GM21528 (cell line): Measurements from ENCODE around the gene ACYP2.
A peak's percentile ranks its signal among the peaks of the same experiment; 100 is the strongest.
"Not testable (repeated sequence)": the region's sequence is repeated elsewhere in the genome, so short reads cannot be mapped to it uniquely, and the experiment has no call there.

Source experiments
- ATAC-seq: cut with Tn5 transposase; IDR thresholded peaks from one replicate; pipeline ENCODE4 v1.9.1; 2021; ENCODE audit warnings: mild to moderate bottlenecking, moderate library complexity; ENCODE audit not compliant: unreplicated experiment, low FRiP score

ACYP2 gene

DNA sequence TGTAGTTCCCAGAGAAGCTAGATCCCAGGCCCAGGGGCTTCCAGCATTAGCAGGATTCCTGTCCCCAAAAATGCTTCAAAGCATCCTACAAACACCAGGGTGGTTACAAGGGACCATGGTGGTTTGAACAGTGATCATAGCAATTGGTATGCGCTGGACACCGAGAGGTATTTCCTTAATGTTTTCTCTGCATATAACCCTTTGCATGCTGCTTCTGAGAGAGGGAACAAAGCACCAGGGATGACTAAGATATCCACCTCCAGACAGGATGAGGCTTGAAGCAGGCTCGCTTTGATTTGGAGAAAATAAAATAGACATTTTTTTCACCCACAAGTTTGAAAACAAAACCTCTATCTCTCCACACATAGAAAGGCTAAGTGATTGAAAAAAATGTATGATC, 191.1 kb downstream of the ACYP2 start:
- ATAC-seq, result no peak

DNA sequence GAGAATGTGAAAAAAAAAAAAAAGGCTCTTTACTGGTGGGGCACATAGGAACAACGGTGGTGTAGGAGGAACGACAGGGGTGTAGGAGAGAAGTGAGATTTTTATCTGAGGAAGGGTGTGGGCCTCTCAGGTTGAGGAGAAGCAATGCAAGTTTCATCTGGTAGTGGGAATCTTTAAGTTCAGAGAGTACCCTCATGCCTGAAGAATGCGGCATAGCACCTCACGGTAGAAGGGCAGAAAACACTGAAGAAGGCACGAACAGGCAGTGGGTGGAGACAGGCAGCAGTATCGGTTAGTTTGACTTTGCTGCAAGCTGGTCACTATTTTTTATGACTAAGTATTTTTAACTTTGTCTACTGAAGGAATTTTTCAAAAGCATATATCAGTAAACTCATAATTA, 192.8 kb downstream of the ACYP2 start:
- ATAC-seq, result no peak

DNA sequence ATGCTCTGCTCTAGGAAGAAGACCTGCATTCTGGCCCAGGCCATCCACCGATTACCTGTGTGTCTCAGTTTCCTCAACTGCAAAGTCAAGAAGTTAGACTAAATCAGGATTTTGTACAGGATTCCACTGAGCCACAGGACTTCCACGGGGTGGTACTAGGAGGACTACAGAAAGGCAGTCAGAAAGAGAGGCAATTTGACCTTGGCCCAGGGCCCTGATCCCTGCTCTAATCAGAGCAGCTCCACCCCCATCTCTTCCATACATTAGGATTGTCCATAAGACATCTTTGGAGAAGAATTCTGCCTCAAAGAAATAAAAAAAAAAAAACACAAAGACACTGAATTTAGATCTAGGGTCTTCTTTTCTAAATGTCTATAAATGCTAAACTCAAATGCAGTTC, 193.4 kb downstream of the ACYP2 start:
- ATAC-seq, result no peak

DNA sequence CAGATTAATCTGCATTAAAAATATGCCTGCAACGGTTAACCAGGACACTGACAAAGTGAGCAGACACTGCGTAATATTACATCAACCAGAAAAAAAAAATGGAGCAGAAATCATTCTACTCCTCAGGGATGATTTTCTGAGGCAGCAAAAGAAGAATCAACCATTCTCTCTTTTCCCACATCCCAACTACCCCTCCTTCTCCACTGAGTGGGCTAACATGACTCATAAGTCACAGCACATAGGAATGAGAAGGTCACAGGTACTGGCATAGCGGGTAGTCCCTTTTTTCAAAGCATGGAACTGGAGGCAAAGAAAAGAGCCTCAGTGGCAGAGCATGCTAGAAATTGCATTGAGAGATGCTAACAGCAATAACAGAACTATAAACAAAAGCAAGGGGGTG, 194.9 kb downstream of the ACYP2 start:
- ATAC-seq, result no peak

DNA sequence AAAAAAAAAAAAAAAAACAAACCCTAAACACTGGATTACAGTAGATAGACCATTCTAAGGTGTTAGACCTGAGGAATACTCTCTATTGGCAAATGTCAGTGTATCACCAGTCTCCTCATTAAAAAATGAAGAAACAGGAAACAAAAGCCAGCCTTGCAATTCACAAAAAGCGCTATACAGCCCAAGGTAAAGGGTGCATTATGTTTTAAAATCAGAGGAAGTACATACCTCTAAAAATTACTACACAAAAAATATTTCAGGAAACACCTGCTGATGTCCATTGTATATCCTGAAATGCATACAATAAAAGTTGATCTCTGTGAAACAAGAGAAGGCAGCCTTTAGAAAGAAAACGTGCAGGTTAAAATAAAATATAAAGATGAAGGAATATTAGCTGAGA, 195.5 kb downstream of the ACYP2 start:
- no peak for ATAC-seq

DNA sequence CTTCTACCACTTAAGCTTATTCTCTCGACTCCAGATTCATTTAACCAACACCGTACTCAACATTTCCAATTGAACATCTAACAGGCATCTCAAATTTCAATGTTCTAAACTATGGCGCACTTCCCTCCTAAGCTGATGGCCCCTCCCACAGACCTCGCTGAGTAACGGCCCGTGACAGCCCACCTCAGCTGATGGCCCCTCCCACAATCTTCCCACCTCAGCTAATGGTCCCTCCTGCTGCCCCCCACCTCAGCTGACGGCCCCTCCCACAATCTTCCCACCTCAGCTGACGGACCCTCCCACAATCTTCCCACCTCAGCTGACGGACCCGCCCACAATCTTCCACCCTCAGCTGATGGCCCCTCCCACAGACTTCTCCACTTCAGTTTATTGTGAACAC, 197.7 kb downstream of the ACYP2 start:
- no peak for ATAC-seq

DNA sequence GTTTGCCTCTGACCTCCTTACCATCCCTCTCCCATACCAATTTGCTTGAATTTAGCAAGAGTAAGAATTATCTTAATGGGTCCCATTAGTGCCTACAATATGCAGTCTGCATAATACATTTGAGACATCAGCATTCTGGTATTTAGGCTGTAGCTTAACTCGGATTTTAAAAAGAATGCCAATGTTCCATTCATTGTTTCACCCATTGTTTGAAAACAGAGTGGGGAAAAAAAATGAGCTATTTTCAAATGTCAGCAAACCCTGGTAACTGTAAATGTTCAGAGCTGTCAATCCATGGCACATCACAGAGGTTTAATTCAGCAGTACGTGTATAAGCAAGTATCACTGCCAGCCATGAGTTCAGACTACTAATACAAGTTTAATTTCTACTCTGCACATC, 202.6 kb downstream of the ACYP2 start:
- ATAC-seq, result no peak

DNA sequence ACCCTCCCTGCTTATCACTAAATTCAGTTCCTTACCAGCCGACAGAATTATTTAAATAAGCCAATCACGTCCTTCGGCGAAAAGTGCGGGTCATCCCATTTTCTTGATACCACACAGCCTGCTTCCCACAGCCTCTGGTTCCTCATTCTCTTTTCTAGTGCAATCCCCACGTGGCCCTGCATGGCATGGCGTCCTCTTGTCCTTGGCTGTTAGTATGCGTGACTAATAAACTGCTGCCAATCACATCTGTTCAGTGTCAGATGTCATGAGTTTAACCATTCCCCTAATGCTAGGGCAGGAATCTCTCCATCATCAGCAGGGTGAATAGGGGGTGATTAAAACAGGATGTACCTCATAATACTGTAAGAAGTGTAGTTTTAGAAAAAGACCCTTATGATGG, 203.4 kb downstream of the ACYP2 start:
- no peak for ATAC-seq

DNA sequence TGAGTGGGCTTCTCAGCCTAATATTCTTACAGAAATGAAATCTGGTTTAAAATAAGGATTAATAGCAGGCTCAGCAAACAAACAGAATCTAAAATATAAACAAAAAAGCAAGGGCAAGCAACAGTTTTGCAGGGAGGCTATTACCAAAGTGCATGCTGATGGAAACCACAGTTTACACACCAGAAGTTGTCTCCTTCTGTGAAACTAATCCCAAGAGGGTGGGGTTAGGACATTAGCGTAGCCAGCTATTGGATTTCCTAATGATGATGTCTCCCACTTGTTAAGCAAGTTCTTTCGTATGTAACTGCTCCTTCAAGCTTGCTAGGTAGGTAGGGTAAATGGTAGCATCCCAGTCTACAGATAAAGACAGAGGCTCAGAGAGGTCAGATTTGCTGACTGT, 205.6 kb downstream of the ACYP2 start:
- no peak for ATAC-seq

DNA sequence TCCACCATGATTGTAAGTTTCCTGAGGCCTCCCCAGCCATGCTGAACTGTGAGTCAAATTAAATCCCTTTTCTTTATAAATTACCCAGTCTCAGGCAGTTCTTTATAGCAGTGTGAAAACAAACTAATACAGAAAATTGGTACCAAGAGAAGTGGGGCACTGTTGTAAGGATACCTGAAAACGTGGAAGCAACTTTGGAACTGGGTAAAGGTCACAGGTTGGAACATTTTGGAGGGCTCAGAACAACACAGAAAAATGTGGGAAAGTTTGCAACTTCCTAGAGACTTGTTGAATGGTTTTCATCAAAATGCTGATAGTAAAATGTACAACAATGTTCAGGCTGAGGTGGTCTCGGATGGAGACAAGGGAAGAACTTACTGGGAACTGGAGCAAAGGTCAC, 209.1 kb downstream of the ACYP2 start:
- ATAC-seq, result not testable (repeated sequence)

DNA sequence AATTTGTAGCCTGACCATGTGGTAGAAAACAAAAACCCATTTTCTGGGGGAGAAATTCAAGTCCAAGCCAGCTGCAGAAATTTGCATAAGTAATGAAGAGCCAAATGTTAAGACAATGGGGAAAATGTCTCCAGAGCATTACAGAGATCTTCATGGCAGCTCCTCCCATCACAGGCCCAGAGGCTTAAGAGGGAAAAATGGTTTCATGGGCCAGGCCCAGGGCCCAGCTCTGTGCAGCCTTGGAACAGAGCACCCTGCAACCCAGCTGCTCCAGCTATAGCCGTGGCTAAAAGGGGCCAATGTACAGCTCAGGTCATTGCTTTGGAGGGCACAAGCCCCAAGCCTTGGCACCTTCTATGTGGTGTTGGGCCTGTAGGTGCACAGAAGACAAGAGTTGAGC, 209.7 kb downstream of the ACYP2 start:
- no peak for ATAC-seq

DNA sequence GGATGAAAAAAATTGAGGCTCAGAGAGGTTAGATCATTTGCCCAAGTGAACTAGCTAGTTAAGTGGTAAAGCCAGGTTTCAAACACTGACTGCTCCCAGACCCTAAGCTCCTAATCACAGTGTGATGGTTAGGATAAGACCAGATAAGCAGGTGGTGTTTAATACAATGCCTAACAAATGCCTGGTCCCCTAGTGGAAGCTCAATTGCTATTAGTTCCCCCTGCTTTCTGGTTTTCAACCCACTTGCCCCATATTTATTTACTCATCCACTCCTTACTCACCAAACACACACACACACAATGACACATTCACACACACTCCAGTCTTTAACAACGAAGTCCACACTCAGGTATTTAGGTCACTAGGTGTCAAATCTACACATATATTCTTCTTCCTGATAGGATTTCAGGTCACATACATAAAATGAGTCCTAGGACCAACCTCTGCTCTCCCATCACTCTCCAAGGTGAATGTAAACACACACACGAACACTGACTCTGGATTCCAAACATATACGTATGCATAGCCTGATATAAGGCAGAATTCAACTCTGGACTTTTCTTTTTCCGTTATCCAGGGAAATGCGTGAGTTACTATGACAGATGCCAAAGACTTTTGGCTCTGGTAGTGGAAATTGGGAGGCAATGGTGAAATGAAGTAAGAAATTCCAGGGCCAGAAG, 214.2 kb downstream of the ACYP2 start:
- ATAC-seq, result no peak

DNA sequence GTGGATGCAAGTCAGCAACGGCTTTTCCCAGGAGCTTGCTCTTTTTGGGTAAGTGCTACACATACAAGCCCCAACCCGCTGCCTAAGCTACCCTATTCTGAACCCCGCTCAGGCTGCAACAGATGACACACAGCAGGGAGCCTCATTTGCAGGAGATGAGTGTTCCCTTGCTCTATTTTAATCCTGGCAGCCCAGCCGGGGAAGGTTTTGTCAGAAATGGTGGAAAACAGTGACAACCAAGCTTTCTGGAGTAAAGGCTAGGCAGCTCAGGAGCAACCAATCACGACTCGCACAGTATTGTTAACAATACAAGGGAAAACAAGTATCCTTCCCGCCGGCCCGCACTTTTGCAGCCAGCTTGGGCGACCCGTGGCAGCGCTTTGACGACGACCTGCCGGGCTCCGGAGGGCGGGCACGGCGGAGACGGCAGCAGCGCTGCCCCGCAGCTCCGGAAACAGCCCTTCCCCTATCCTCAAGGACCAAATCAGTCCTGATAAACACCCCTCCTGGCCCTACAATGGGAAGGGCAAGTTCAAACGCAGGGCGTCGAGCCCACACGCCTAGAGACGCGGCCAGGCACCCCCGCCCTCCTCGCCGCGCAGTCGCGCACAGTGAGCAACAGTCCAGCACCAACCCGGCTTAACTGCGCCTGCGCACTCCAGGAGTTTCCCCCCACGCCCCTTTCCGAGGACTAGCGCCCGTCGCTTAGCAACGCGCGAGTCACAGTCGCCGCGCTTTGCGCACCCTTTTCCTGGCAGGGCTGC, 214.9 kb downstream of the ACYP2 start:
- peak; percentile 97 for ATAC-seq

DNA sequence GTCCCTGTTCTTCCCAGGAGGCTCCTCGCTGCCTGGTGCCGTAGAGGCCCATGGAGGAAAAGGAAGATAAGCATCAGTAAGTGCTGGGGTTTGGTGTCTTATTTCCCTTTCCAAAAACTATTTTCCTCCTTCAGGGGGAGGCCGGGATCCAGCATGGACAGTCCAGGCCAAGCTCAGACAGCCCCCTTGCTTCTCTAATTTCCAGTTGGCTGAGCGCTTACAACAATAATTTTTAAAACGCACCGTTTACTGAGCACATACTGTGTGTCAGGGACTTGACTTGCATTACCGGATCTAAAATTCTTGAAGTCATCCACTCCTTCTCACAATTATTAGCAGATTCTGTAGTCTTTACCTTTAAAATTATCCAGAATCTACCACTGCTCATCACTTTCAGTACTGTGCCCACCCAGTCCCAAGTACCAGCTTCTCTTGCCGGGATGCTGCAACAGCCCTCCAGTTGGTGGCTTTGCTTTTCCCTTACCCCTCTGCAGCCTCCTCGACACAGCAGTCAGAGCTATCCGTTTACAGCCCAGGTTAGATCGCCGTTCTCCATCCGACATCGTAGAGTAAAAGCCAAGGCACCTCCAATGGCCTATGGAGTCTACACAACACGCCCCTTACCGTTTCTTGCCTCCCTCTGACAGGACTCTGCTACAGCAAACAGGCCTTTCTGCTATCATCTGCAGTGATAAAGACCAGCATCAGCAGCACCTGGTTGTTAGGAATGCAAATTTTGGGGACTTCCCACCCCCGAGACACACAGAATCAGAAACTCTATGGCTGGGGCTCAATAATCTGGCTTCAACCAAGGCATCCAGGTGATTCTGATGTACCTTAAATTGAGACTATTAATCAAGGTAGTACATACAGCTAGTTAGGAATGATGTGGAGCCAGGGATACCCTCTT, 215.8 kb downstream of the ACYP2 start:
- peak; percentile 27 for ATAC-seq

DNA sequence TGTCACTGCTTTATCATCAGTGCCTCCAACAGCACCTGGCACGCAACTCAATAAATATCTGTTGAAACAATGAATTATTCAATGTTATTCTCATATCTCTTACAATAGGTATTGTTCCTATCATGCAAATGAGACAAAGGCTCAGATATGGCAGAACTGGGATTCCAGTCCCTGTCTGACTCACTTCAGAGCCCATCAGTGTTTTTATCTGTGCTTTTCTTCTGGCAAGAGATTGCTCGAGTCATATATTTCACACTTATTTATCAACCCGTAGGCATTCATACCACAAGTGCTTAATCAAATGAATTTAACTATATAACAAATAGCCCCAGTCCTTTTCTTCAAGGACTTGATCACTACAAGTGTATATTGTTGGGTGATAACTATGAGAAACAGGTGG, 217.0 kb downstream of the ACYP2 start:
- ATAC-seq, result no peak

DNA sequence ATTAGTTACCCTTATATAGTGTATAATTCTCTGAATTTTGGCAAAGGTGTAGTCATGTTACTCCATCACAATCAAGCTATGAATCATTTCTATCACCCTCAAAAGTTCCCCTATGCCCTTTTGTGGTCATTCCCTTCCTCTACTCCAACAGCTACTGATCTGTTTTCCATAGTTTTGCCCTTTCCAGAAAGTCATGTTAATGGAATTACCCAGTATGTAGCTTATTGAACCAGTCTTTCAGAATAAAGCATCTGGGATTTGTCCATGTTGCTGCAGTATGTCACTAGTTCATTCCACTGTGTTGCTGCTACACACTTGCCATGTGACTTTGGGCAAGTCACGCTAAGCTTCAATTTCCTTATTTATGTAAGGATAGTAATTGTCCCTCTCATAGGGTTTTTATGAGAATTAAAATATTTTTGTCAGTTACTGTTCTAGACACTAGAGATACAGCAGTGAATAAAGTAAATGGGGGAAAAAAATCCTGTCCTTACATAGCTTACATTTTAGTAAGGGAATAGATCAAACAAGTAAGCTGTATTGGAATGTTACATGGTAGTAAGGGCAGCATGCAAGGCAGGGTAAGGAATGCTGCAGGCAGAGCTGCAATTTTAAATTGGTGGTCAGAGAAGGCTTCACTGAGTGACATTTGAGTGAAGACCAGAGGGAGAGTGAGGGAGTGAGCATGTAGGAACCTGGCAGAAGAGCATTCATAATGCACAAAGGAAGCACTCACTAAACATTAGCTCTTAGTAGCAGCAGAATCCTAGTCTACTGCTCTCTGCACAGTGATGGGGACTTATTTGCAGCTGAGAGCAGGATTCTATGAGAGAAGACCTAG, 220.9 kb downstream of the ACYP2 start:
- ATAC-seq, result no peak

DNA sequence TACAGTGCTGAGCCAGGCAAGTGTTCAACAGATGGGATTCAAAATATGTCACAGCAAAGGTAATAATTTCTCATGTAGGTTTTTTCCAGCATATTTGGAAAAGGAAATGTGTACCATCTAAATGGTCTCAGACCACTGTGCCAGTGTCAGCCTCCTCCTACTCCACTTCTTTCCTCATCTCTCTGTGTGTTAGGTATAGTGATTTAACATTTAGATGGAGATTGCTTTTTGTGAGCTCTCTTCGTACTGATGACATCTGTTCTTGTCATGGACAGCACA, 221.5 kb downstream of the ACYP2 start:
- no peak for ATAC-seq

DNA sequence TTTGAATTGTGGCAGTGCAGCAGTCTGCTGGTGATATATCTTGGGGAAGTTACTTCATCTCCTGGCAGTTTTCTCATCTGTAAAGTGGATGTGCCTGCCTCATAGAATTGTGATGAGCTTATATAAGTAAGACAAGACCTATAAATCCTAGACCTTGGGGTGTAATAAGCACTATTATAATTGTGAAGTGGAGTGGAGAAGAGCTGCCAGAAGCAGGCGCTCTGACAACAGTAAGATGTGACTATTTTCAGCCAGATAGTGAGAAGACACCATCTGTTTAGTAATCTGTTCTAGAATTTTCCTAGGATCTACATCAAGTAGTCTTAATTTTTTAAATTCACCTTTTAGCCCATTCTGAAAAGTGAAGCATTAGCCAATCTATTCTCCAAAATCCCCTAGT, 226.2 kb downstream of the ACYP2 start:
- ATAC-seq, result no peak

DNA sequence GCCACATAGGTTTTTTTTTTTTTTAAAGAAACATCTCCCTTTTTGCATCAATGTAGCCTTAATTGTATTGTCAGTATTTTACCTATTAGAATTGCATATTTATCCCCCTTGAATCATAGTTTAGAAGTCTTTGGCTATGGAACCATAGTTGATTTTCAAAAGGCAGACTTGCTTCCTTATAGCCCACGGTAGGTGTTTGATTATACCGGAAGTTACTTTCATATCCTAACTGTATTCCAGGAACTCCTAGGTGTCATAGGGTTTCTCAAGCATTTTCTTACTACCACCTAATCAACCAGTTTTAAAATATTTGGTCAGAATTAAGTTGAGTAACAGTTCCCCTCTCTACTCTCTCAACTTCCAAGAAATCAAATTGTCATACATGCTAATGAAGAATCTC, 227.2 kb downstream of the ACYP2 start:
- no peak for ATAC-seq

DNA sequence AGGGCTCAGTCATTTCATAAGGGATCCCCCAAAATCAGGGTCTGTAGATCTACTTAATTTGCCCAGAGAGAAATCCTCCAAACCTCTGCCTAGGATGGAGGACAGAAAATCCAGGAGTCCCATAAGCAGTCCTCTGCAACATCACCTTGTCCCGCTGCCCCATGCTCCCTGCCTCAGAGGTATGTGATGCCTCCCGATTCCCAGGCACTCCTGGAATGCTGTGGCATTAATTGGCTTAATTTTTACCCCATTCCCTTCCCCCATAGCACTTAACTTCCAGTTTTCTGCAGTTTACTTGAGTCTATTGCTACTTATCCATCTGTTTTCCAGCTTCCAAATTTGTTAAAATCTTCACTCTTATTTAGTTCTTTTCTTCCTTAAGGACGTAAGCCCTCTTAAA, 232.2 kb downstream of the ACYP2 start:
- no peak for ATAC-seq

DNA sequence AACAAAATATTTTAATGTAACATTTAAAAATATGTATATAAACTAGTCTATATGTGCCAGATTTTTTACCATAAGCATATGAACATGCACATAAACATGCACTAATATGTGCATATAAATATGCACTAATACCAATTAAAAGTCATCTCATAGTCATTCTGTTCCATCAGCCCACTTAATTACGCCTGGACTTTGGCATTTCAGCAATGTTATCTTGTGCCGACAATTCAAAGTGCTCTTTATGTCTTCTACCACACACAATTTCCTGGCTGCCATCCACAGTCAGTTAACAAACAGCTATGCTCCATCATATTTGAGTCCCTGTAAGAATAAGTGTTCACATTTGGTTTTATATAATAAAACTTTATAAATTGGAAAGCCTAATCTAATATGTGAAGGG, 233.2 kb downstream of the ACYP2 start:
- ATAC-seq, result no peak
